ENCODE measurements around the gene TCF7L2.

The TCF7L2 gene

DNA sequence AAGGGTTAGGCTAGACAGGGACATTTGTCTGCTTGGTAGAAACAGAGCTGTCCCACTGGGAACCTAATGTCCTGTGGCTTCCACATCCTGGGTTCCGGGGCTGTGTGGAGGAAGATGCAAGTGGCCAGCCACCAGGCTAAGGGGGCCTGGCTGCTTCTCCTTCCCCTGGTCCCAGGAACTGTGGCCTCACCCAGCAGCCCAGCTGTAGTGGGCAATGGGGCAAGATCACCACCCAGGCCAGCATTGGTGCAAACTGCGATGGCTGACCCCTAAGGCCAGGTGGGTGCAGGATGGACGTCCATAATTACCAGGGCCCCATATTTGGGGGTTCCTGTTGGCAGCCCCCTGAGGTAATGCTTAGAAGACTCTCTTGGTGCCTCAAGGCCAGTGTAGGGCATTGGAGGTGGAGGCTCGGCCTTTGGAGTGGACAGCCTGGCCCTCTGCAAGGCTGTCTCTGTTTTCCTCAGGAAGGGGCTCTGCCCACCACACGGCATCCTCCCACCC, 226.7 kb downstream of the TCF7L2 start:
- no peak overlapping the region for H3K18ac ChIP-seq (ENCODE audit: low read depth in 1 of 2, low read length in 2 of 2)
- no peak overlapping the region for H3K27ac ChIP-seq (ENCODE audit: low read length, poor library complexity, severe bottlenecking)
- no peak overlapping the region for H3K4ac ChIP-seq (ENCODE audit: low read depth in 1 of 2, low read length in 2 of 2)
- no peak overlapping the region for H3K9ac ChIP-seq (ENCODE audit: low read length)
- no peak overlapping the region for H4K8ac ChIP-seq (ENCODE audit: low read length)
- no peaks in the 10 kb centered on the region for H3K79me1 ChIP-seq (replicated peaks; ENCODE audit: low read length, poor library complexity, severe bottlenecking)
- no peak overlapping the region for H2BK120ac ChIP-seq (ENCODE audit: low read depth, low read length)
- H3K36me3 ChIP-seq (ENCODE audit: control insufficient read depth in 1 of 2, insufficient read depth in 2 of 2, low read depth in 1 of 2, low read length in 2 of 2) = no peaks in the 10 kb centered on the region
- H2AK5ac ChIP-seq (ENCODE audit: low read length, severe bottlenecking) = no peak overlapping the region
- no peaks in the 10 kb centered on the region for H3K27me3 ChIP-seq (ENCODE audit: control insufficient read depth in 1 of 2, insufficient read depth in 1 of 2, low read length in 2 of 2)
- no peak overlapping the region for H3K14ac ChIP-seq (ENCODE audit: low read length in 2 of 2)
- no peak overlapping the region for H2AFZ ChIP-seq (ENCODE audit: low read depth, low read length)
- H3K23ac ChIP-seq (ENCODE audit: low read length in 2 of 2) = no peak overlapping the region
- no peak for DNase-seq
- no peak overlapping the region for H3K4me3 ChIP-seq (ENCODE audit: insufficient read depth in 1 of 2, low read depth in 1 of 2, low read length in 2 of 2)
- H2BK12ac ChIP-seq (ENCODE audit: low read length in 2 of 2) = no peak overlapping the region
- 96% methylated on average over 4 of the region's 5 CpGs for WGBS
- H3K4me1 ChIP-seq (ENCODE audit: control insufficient read depth, insufficient read depth, low read depth, low read length) = peaks cover 4% of the 10 kb centered on the region
- no peaks in the 10 kb centered on the region for H3K9me3 ChIP-seq (ENCODE audit: control insufficient read depth, low read length)
- no peak overlapping the region for H3K4me2 ChIP-seq (ENCODE audit: low read length, poor library complexity, severe bottlenecking)
- no peak overlapping the region for H2BK5ac ChIP-seq (ENCODE audit: low read depth, low read length, poor library complexity, severe bottlenecking)
- H2BK15ac ChIP-seq (ENCODE audit: low read depth, poor library complexity, severe bottlenecking) = no peak overlapping the region
- H4K91ac ChIP-seq (ENCODE audit: low read length) = no peak overlapping the region

DNA sequence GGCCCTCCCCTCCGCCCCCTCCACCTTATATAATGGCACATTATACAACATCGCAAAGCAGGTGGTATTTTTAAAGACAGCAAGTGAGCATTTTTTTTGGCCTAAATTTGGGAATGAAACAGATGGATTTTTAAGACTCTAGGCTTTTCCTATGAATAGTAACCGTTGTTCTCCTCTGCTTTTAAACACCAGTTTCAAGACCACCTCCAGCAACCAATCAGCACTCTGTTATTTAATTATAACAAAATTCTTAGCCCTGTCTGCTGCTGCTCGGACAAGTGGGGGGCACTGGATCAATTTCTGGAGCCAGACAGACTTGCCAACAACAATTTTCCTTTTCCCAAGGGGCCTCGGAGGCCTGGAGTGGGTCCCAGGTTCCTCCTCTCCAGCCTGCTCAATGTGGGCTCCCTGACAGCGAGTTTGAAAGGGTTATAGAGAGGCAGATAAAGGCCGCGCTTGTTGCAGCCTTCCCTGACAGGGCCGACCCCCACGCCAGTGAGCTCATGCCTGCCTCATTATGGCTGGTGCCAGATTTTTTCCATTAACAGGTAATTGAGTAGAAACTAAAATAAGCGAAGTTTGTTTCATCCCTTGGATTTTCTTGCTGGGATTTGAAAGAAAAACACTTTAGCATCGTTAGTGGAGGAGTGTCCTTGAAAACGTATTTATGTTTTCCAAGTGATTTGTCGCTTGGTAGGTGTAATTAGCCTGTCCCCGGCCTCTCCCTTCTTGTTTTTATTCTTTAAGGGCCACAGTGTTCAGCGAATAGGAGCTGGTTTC, 227.3 kb downstream of the TCF7L2 start:
- Histone ChIP-seq H3K4me2 (ENCODE audit: low read length, poor library complexity, severe bottlenecking) (no peak overlapping the region), H3K27me3 (ENCODE audit: control insufficient read depth in 1 of 2, insufficient read depth in 1 of 2, low read length in 2 of 2) (no peaks in the 10 kb centered on the region), H3K4me3 (ENCODE audit: insufficient read depth in 1 of 2, low read depth in 1 of 2, low read length in 2 of 2) (no peak overlapping the region), H4K8ac (ENCODE audit: low read length) (no peak overlapping the region), H2BK5ac (ENCODE audit: low read depth, low read length, poor library complexity, severe bottlenecking) (no peak overlapping the region), H2BK12ac (ENCODE audit: low read length in 2 of 2) (no peak overlapping the region), H3K18ac (ENCODE audit: low read depth in 1 of 2, low read length in 2 of 2) (no peak overlapping the region), H2AFZ (ENCODE audit: low read depth, low read length) (no peak overlapping the region), H3K36me3 (ENCODE audit: control insufficient read depth in 1 of 2, insufficient read depth in 2 of 2, low read depth in 1 of 2, low read length in 2 of 2) (no peaks in the 10 kb centered on the region), H3K4me1 (ENCODE audit: control insufficient read depth, insufficient read depth, low read depth, low read length) (peaks cover 4% of the 10 kb centered on the region), H3K23ac (ENCODE audit: low read length in 2 of 2) (no peak overlapping the region), H3K9me3 (ENCODE audit: control insufficient read depth, low read length) (no peaks in the 10 kb centered on the region), H2AK5ac (ENCODE audit: low read length, severe bottlenecking) (no peak overlapping the region), H3K27ac (ENCODE audit: low read length, poor library complexity, severe bottlenecking) (no peak overlapping the region), H2BK120ac (ENCODE audit: low read depth, low read length) (no peak overlapping the region), H3K14ac (ENCODE audit: low read length in 2 of 2) (no peak overlapping the region), H3K4ac (ENCODE audit: low read depth in 1 of 2, low read length in 2 of 2) (no peak overlapping the region), H2BK15ac (ENCODE audit: low read depth, poor library complexity, severe bottlenecking) (no peak overlapping the region), H3K79me1 (replicated peaks; ENCODE audit: low read length, poor library complexity, severe bottlenecking) (no peaks in the 10 kb centered on the region), H3K9ac (ENCODE audit: low read length) (no peak overlapping the region), H4K91ac (ENCODE audit: low read length) (no peak overlapping the region)
- 86% methylated on average over 14 of the region's 16 CpGs for WGBS
- no peak for DNase-seq

DNA sequence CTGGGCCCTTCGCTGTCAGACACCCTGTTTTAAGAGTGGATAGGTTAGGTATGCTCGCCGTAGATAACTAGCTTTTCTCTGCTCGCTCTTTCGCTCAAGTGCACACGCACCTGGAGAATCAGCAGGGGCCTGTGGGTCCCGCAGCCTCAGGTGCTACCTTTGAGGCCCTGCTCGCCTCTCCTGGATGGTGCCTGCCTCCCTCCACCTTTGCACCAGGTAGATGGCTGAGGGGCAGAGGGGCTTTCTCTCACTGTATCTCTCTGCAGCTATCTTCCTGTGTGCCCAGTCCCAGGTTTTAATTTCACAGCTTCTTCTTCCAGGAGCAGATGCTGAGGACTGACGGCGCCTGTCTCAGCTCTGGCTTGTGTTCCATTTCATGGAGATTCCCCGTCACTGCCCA, 227.9 kb downstream of the TCF7L2 start:
- no peak overlapping the region for H3K9ac ChIP-seq (ENCODE audit: low read length)
- no peak overlapping the region for H3K23ac ChIP-seq (ENCODE audit: low read length in 2 of 2)
- H3K14ac ChIP-seq (ENCODE audit: low read length in 2 of 2) = no peak overlapping the region
- no peak overlapping the region for H4K91ac ChIP-seq (ENCODE audit: low read length)
- H2BK15ac ChIP-seq (ENCODE audit: low read depth, poor library complexity, severe bottlenecking) = peak overlapping the region; percentile 20
- H3K27me3 ChIP-seq (ENCODE audit: control insufficient read depth in 1 of 2, insufficient read depth in 1 of 2, low read length in 2 of 2) = no peaks in the 10 kb centered on the region
- H4K8ac ChIP-seq (ENCODE audit: low read length) = no peak overlapping the region
- no peak overlapping the region for H3K4me2 ChIP-seq (ENCODE audit: low read length, poor library complexity, severe bottlenecking)
- H3K36me3 ChIP-seq (ENCODE audit: control insufficient read depth in 1 of 2, insufficient read depth in 2 of 2, low read depth in 1 of 2, low read length in 2 of 2) = no peaks in the 10 kb centered on the region
- DNase-seq = no peak
- no peak overlapping the region for H2AFZ ChIP-seq (ENCODE audit: low read depth, low read length)
- no peak overlapping the region for H2AK5ac ChIP-seq (ENCODE audit: low read length, severe bottlenecking)
- H3K79me1 ChIP-seq (replicated peaks; ENCODE audit: low read length, poor library complexity, severe bottlenecking) = no peaks in the 10 kb centered on the region
- H2BK120ac ChIP-seq (ENCODE audit: low read depth, low read length) = no peak overlapping the region
- peaks cover 4% of the 10 kb centered on the region for H3K4me1 ChIP-seq (ENCODE audit: control insufficient read depth, insufficient read depth, low read depth, low read length)
- no peak overlapping the region for H3K4me3 ChIP-seq (ENCODE audit: insufficient read depth in 1 of 2, low read depth in 1 of 2, low read length in 2 of 2)
- 91% methylated on average over 11 of the region's 11 CpGs for WGBS
- H2BK12ac ChIP-seq (ENCODE audit: low read length in 2 of 2) = no peak overlapping the region
- no peak overlapping the region for H2BK5ac ChIP-seq (ENCODE audit: low read depth, low read length, poor library complexity, severe bottlenecking)
- H3K18ac ChIP-seq (ENCODE audit: low read depth in 1 of 2, low read length in 2 of 2) = no peak overlapping the region
- H3K4ac ChIP-seq (ENCODE audit: low read depth in 1 of 2, low read length in 2 of 2) = no peak overlapping the region
- no peak overlapping the region for H3K27ac ChIP-seq (ENCODE audit: low read length, poor library complexity, severe bottlenecking)
- H3K9me3 ChIP-seq (ENCODE audit: control insufficient read depth, low read length) = no peaks in the 10 kb centered on the region

DNA sequence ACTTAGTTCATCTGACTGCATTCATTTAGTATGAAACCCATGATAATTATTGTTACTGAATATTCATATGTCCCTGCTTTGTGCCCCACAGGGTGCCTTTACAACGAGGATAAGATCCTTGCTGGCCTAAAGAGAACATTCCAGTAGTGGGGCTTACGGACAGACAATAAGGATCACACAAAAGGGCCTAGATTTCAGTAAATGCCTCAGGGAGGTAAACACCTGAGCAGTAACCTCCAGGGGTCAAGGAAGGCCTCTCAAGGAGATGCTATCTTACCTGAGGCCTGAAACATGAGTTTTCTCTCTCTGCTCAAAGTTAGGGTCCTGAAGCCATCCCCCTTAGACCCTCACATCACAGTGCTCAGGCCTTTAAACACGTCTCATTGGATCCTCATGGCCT, 228.7 kb downstream of the TCF7L2 start:
- 84% methylated on average over 3 of the region's 3 CpGs for WGBS
- Histone ChIP-seq H4K91ac (ENCODE audit: low read length) (no peak overlapping the region), H3K9ac (ENCODE audit: low read length) (no peak overlapping the region), H2AFZ (ENCODE audit: low read depth, low read length) (no peak overlapping the region), H4K8ac (ENCODE audit: low read length) (no peak overlapping the region), H3K79me1 (replicated peaks; ENCODE audit: low read length, poor library complexity, severe bottlenecking) (no peaks in the 10 kb centered on the region), H2BK120ac (ENCODE audit: low read depth, low read length) (no peak overlapping the region), H3K27me3 (ENCODE audit: control insufficient read depth in 1 of 2, insufficient read depth in 1 of 2, low read length in 2 of 2) (no peaks in the 10 kb centered on the region), H2BK15ac (ENCODE audit: low read depth, poor library complexity, severe bottlenecking) (no peak overlapping the region), H3K4ac (ENCODE audit: low read depth in 1 of 2, low read length in 2 of 2) (no peak overlapping the region), H3K4me2 (ENCODE audit: low read length, poor library complexity, severe bottlenecking) (no peak overlapping the region), H3K4me1 (ENCODE audit: control insufficient read depth, insufficient read depth, low read depth, low read length) (peaks cover 4% of the 10 kb centered on the region), H2BK12ac (ENCODE audit: low read length in 2 of 2) (no peak overlapping the region), H2AK5ac (ENCODE audit: low read length, severe bottlenecking) (no peak overlapping the region), H3K18ac (ENCODE audit: low read depth in 1 of 2, low read length in 2 of 2) (no peak overlapping the region), H3K23ac (ENCODE audit: low read length in 2 of 2) (no peak overlapping the region), H3K36me3 (ENCODE audit: control insufficient read depth in 1 of 2, insufficient read depth in 2 of 2, low read depth in 1 of 2, low read length in 2 of 2) (no peaks in the 10 kb centered on the region), H3K14ac (ENCODE audit: low read length in 2 of 2) (no peak overlapping the region), H3K27ac (ENCODE audit: low read length, poor library complexity, severe bottlenecking) (no peak overlapping the region), H3K4me3 (ENCODE audit: insufficient read depth in 1 of 2, low read depth in 1 of 2, low read length in 2 of 2) (no peak overlapping the region), H2BK5ac (ENCODE audit: low read depth, low read length, poor library complexity, severe bottlenecking) (no peak overlapping the region), H3K9me3 (ENCODE audit: control insufficient read depth, low read length) (no peaks in the 10 kb centered on the region)
- DNase-seq = no peak
